Umbilical cord (tissue), 2 donors: Measurements from ENCODE around the gene MAGI1. TPM values are rescaled to one million over a fixed set of nuclear protein-coding genes. Genes with fewer than 3 reads are reported as not detected.
"Not testable (repeated sequence)": the region's sequence is repeated elsewhere in the genome, so short reads cannot be mapped to it uniquely, and the experiment has no call there.

Experiments
- DNase-seq: peaks from one replicate; pipeline ENCODE4 v3.0.0-alpha.2; 2015; ENCODE audit warnings: low spot score
- total RNA-seq: library from RNA; depleted of rRNA; stranded (reverse); fragments of >200 nt; gene quantifications from one replicate; pipeline ENCODE4 v1.2.3, GENCODE V29; 2014; ENCODE audit warnings: low replicate concordance; ENCODE audit not compliant: insufficient read depth

Gene MAGI1
- total RNA-seq, 1 donor from 2014 or later, result 34.7 TPM

GRCh38 chr3:66039590-66039887 is 821 bp upstream of the MAGI1 start:
- peak; percentile 45 for DNase-seq

- no peak for DNase-seq
Measured at GRCh38 chr3:66038384-66038725, 363 bp downstream of the MAGI1 start.

GRCh38 chr3:66037986-66038369 is 740 bp downstream of the MAGI1 start:
- no peak for DNase-seq

GRCh38 chr3:66037330-66037985 is 1.3 kb downstream of the MAGI1 start:
- DNase-seq, result peak; percentile 60

GRCh38 chr3:66036586-66037148 is 2.1 kb downstream of the MAGI1 start:
- peak; percentile 26 for DNase-seq

- DNase-seq, result peak; percentile 29
Measured at GRCh38 chr3:66035763-66036477, 2.8 kb downstream of the MAGI1 start.

- DNase-seq, result no peak
Measured at GRCh38 chr3:66033241-66034138, 5.2 kb downstream of the MAGI1 start.

- DNase-seq, result no peak
Measured at GRCh38 chr3:66031102-66031698, 7.5 kb downstream of the MAGI1 start.

GRCh38 chr3:66029443-66029842 is 9.3 kb downstream of the MAGI1 start:
- DNase-seq, result no peak

- no peak for DNase-seq
Measured at GRCh38 chr3:66029014-66029413, 9.7 kb downstream of the MAGI1 start.

GRCh38 chr3:66028457-66028856 is 10.3 kb downstream of the MAGI1 start:
- peak; percentile 8 for DNase-seq

- not testable (repeated sequence) for DNase-seq
Measured at GRCh38 chr3:66027099-66027498, 11.6 kb downstream of the MAGI1 start.

- DNase-seq, result no peak
Measured at GRCh38 chr3:66023738-66024385, 14.9 kb downstream of the MAGI1 start.

GRCh38 chr3:66023229-66023628 is 15.5 kb downstream of the MAGI1 start:
- DNase-seq, result no peak

- no peak for DNase-seq
Measured at GRCh38 chr3:66021731-66022131, 17.0 kb downstream of the MAGI1 start.

GRCh38 chr3:66019896-66020295 is 18.8 kb downstream of the MAGI1 start:
- DNase-seq, result no peak

GRCh38 chr3:66018057-66019033 is 20.4 kb downstream of the MAGI1 start:
- DNase-seq, result no peak

- no peak for DNase-seq
Measured at GRCh38 chr3:66017591-66017990, 21.1 kb downstream of the MAGI1 start.

GRCh38 chr3:66017084-66017483 is 21.6 kb downstream of the MAGI1 start:
- DNase-seq, result no peak

GRCh38 chr3:66015841-66016240 is 22.9 kb downstream of the MAGI1 start:
- no peak for DNase-seq
